ENCODE measurements around the gene PRKN.
A peak's percentile ranks its signal among the peaks of the same experiment; 100 is the strongest.

PRKN gene

GRCh38 chr6:162063666-162064065, 663.9 kb downstream of the PRKN start:
- CTCF ChIA-PET, result no interaction called here
- POLR2A ChIA-PET, result no interaction called here

GRCh38 chr6:162058281-162058875, 669.2 kb downstream of the PRKN start:
- no peak for DNase-seq (ENCODE audit: extremely low spot score)
- POLR2A ChIA-PET, result no interaction called here
- CTCF ChIA-PET, result no interaction called here
- TF ChIP-seq ZNF384 (IDR thresholded peaks at IDR 0.05) (no peak), FOXM1 (IDR thresholded peaks at IDR 0.05; ENCODE audit: borderline replicate concordance) (no peak), L3MBTL2 (conservative IDR thresholded peaks at IDR 0.05) (no peak), PKNOX1 (IDR thresholded peaks at IDR 0.05) (no peak), ELF4 (IDR thresholded peaks at IDR 0.05) (no peak), FOXK2 (IDR thresholded peaks at IDR 0.05) (no peak), LEF1 (IDR thresholded peaks at IDR 0.05; ENCODE audit: borderline replicate concordance) (no peak), NFRKB (IDR thresholded peaks at IDR 0.05) (no peak)

More at GRCh38 chr6:162063666-162064065, 663.9 kb downstream of the PRKN start:
- DNase-seq (ENCODE audit: extremely low spot score), result no peak
- TF ChIP-seq PKNOX1 (IDR thresholded peaks at IDR 0.05) (no peak), NFRKB (IDR thresholded peaks at IDR 0.05) (no peak), LEF1 (IDR thresholded peaks at IDR 0.05; ENCODE audit: borderline replicate concordance) (no peak), ZNF384 (IDR thresholded peaks at IDR 0.05) (no peak), FOXM1 (IDR thresholded peaks at IDR 0.05; ENCODE audit: borderline replicate concordance) (no peak), BHLHE40 (IDR thresholded peaks at IDR 0.05; ENCODE audit: borderline replicate concordance) (no peak), HDGF (IDR thresholded peaks at IDR 0.05; ENCODE audit: borderline replicate concordance) (no peak), SUZ12 (IDR thresholded peaks at IDR 0.05) (no peak), CTBP1 (IDR thresholded peaks at IDR 0.05; ENCODE audit: borderline replicate concordance) (no peak), ELF4 (IDR thresholded peaks at IDR 0.05) (no peak), FOXK2 (IDR thresholded peaks at IDR 0.05) (no peak), FOXA1 (IDR thresholded peaks at IDR 0.05) (no peak), SP1 (IDR thresholded peaks at IDR 0.05) (no peak), TARDBP (IDR thresholded peaks at IDR 0.05) (no peak)

- POLR2A ChIA-PET, result no interaction called here
- DNase-seq (ENCODE audit: extremely low spot score), result peak; percentile 11
Measured at GRCh38 chr6:162056745-162057144, 670.8 kb downstream of the PRKN start.

GRCh38 chr6:162056061-162056460, 671.5 kb downstream of the PRKN start:
- POLR2A ChIA-PET, result no interaction called here
- CTCF ChIA-PET, result no interaction called here
- no peak for TF ChIP-seq ELF4 (IDR thresholded peaks at IDR 0.05)
- TF ChIP-seq SP1 (IDR thresholded peaks at IDR 0.05), result no peak
- TF ChIP-seq TARDBP (IDR thresholded peaks at IDR 0.05), result no peak
- TF ChIP-seq ZNF384 (IDR thresholded peaks at IDR 0.05), result no peak
- DNase-seq (ENCODE audit: extremely low spot score), result no peak

More at GRCh38 chr6:162056745-162057144, 670.8 kb downstream of the PRKN start:
- CTCF ChIA-PET, result no interaction called here
- no peak for TF ChIP-seq SUZ12 (IDR thresholded peaks at IDR 0.05)
- no peak for TF ChIP-seq SP1 (IDR thresholded peaks at IDR 0.05)
- TF ChIP-seq CTBP1 (IDR thresholded peaks at IDR 0.05; ENCODE audit: borderline replicate concordance), result no peak
- no peak for TF ChIP-seq FOXK2 (IDR thresholded peaks at IDR 0.05)
- no peak for TF ChIP-seq ARNT (IDR thresholded peaks at IDR 0.05)
- no peak for TF ChIP-seq ELF4 (IDR thresholded peaks at IDR 0.05)
- TF ChIP-seq FOXM1 (IDR thresholded peaks at IDR 0.05; ENCODE audit: borderline replicate concordance), result no peak
- TF ChIP-seq NFRKB (IDR thresholded peaks at IDR 0.05), result no peak

- CTCF ChIA-PET, result no interaction called here
- no peak for DNase-seq (ENCODE audit: extremely low spot score)
- TF ChIP-seq CTBP1 (IDR thresholded peaks at IDR 0.05; ENCODE audit: borderline replicate concordance) (no peak), TARDBP (IDR thresholded peaks at IDR 0.05) (no peak), BHLHE40 (IDR thresholded peaks at IDR 0.05; ENCODE audit: borderline replicate concordance) (no peak), HDGF (IDR thresholded peaks at IDR 0.05; ENCODE audit: borderline replicate concordance) (no peak), SP1 (IDR thresholded peaks at IDR 0.05) (no peak), ZNF384 (IDR thresholded peaks at IDR 0.05) (no peak), ELF4 (IDR thresholded peaks at IDR 0.05) (no peak), FOXA1 (IDR thresholded peaks at IDR 0.05) (no peak), ARNT (IDR thresholded peaks at IDR 0.05) (no peak), SUZ12 (IDR thresholded peaks at IDR 0.05) (no peak), NFRKB (IDR thresholded peaks at IDR 0.05) (no peak), FOXM1 (IDR thresholded peaks at IDR 0.05; ENCODE audit: borderline replicate concordance) (no peak), L3MBTL2 (conservative IDR thresholded peaks at IDR 0.05) (no peak), LEF1 (IDR thresholded peaks at IDR 0.05; ENCODE audit: borderline replicate concordance) (no peak), FOXK2 (IDR thresholded peaks at IDR 0.05) (no peak)
- POLR2A ChIA-PET, result no interaction called here
Measured at GRCh38 chr6:162055365-162055764, 672.2 kb downstream of the PRKN start.

GRCh38 chr6:162053084-162053483, 674.5 kb downstream of the PRKN start:
- TF ChIP-seq L3MBTL2 (conservative IDR thresholded peaks at IDR 0.05) (no peak), ZNF384 (IDR thresholded peaks at IDR 0.05) (no peak), ELF4 (IDR thresholded peaks at IDR 0.05) (no peak), SP1 (IDR thresholded peaks at IDR 0.05) (no peak), TARDBP (IDR thresholded peaks at IDR 0.05) (no peak), BHLHE40 (IDR thresholded peaks at IDR 0.05; ENCODE audit: borderline replicate concordance) (no peak), HDGF (IDR thresholded peaks at IDR 0.05; ENCODE audit: borderline replicate concordance) (no peak), LEF1 (IDR thresholded peaks at IDR 0.05; ENCODE audit: borderline replicate concordance) (no peak), FOXA1 (IDR thresholded peaks at IDR 0.05) (no peak), FOXM1 (IDR thresholded peaks at IDR 0.05; ENCODE audit: borderline replicate concordance) (no peak), ARNT (IDR thresholded peaks at IDR 0.05) (no peak), FOXK2 (IDR thresholded peaks at IDR 0.05) (no peak), CTBP1 (IDR thresholded peaks at IDR 0.05; ENCODE audit: borderline replicate concordance) (no peak), PKNOX1 (IDR thresholded peaks at IDR 0.05) (no peak), SUZ12 (IDR thresholded peaks at IDR 0.05) (no peak), NFRKB (IDR thresholded peaks at IDR 0.05) (no peak)
- DNase-seq (ENCODE audit: extremely low spot score), result no peak
- ChIA-PET POLR2A (no interaction called here), CTCF (no interaction called here)

Data from HEK293T (cell line).